LNCAP (cell line): Measurements from ENCODE around the gene ZNF407.

ENCODE experiments used
- CTCF ChIP-seq: fragments of 450-650 bp; IDR thresholded peaks from 2 replicates; pipeline ENCODE4 v1.5.1; 2017; ENCODE audit warnings: mild to moderate bottlenecking

The ZNF407 gene

GRCh38 chr18:74632351-74632679 is 34.6 kb downstream of the ZNF407 start:
- TF ChIP-seq CTCF, result no peak

GRCh38 chr18:74632856-74633255 is 35.2 kb downstream of the ZNF407 start:
- no peak for TF ChIP-seq CTCF

GRCh38 chr18:74633652-74634352 is 36.1 kb downstream of the ZNF407 start:
- no peak for TF ChIP-seq CTCF

GRCh38 chr18:74635224-74635975 is 37.7 kb downstream of the ZNF407 start:
- TF ChIP-seq CTCF, result no peak

GRCh38 chr18:74637070-74637469 is 39.4 kb downstream of the ZNF407 start:
- TF ChIP-seq CTCF, result no peak

- no peak for TF ChIP-seq CTCF
Observed at GRCh38 chr18:74638210-74638609, 40.5 kb downstream of the ZNF407 start.

- no peak for TF ChIP-seq CTCF
Observed at GRCh38 chr18:74644713-74645112, 47.0 kb downstream of the ZNF407 start.
